ENCODE results near the gene HMGXB4. TPM values are rescaled to one million over a fixed set of nuclear protein-coding genes. Genes with fewer than 3 reads are reported as not detected.

HMGXB4 gene
- total RNA-seq, 4 donors from 2014 or later: 15.0 to 39.3 (median 20.3) TPM

- Histone ChIP-seq H3K36me3 (no peaks in the 10 kb centered on the region), H3K4me1 (no peaks in the 10 kb centered on the region), H3K27ac (no peak overlapping the region), H3K9me3 (no peaks in the 10 kb centered on the region), H3K4me3 (no peak overlapping the region), H3K27me3 (peaks cover 30% of the 10 kb centered on the region)
- WGBS: 86% methylated on average over 4 of the region's 4 CpGs
- no peak for DNase-seq (ENCODE audit: low spot score in 2 of 2)
- TF ChIP-seq POLR2A (IDR thresholded peaks at IDR 0.05) (no peak), EP300 (IDR thresholded peaks at IDR 0.05) (no peak), CTCF (IDR thresholded peaks at IDR 0.05) (no peak), POLR2AphosphoS5 (IDR thresholded peaks at IDR 0.05) (no peak)
These were observed 32.3 kb upstream of the HMGXB4 start for GRCh38 chr22:35225010-35225409.

GRCh38 chr22:35226958-35227647, 30.2 kb upstream of the HMGXB4 start:
- no peak overlapping the region for H3K4me3 ChIP-seq
- no peaks in the 10 kb centered on the region for H3K9me3 ChIP-seq
- H3K36me3 ChIP-seq: no peaks in the 10 kb centered on the region
- 66% methylated on average over 5 of the region's 5 CpGs for WGBS
- no peak for DNase-seq (ENCODE audit: low spot score in 2 of 2)
- no peak overlapping the region for H3K27ac ChIP-seq
- TF ChIP-seq EP300 (IDR thresholded peaks at IDR 0.05): no peak
- TF ChIP-seq POLR2AphosphoS5 (IDR thresholded peaks at IDR 0.05): no peak
- no peak for TF ChIP-seq POLR2A (IDR thresholded peaks at IDR 0.05)
- TF ChIP-seq CTCF (IDR thresholded peaks at IDR 0.05): no peak
- no peaks in the 10 kb centered on the region for H3K4me1 ChIP-seq
- peaks cover 27% of the 10 kb centered on the region for H3K27me3 ChIP-seq

- DNase-seq (ENCODE audit: low spot score in 2 of 2): no peak
- H3K4me3 ChIP-seq: no peak overlapping the region
- WGBS: 74% methylated on average over 7 of the region's 7 CpGs
- H3K27me3 ChIP-seq: peaks cover 25% of the 10 kb centered on the region
- TF ChIP-seq EP300 (IDR thresholded peaks at IDR 0.05) (no peak), POLR2AphosphoS5 (IDR thresholded peaks at IDR 0.05) (no peak), CTCF (IDR thresholded peaks at IDR 0.05) (no peak), POLR2A (IDR thresholded peaks at IDR 0.05) (no peak)
- H3K27ac ChIP-seq: no peak overlapping the region
- H3K4me1 ChIP-seq: no peaks in the 10 kb centered on the region
- H3K36me3 ChIP-seq: no peaks in the 10 kb centered on the region
- H3K9me3 ChIP-seq: no peaks in the 10 kb centered on the region
These were observed 27.4 kb upstream of the HMGXB4 start for GRCh38 chr22:35229865-35230264.

GRCh38 chr22:35230417-35230816, 26.9 kb upstream of the HMGXB4 start:
- DNase-seq (ENCODE audit: low spot score in 2 of 2): no peak
- Histone ChIP-seq H3K27ac (no peak overlapping the region), H3K9me3 (no peaks in the 10 kb centered on the region), H3K36me3 (no peaks in the 10 kb centered on the region), H3K27me3 (peaks cover 24% of the 10 kb centered on the region), H3K4me3 (no peak overlapping the region), H3K4me1 (no peaks in the 10 kb centered on the region)
- TF ChIP-seq POLR2A (IDR thresholded peaks at IDR 0.05) (no peak), POLR2AphosphoS5 (IDR thresholded peaks at IDR 0.05) (no peak), EP300 (IDR thresholded peaks at IDR 0.05) (no peak), CTCF (IDR thresholded peaks at IDR 0.05) (no peak)

- 53% methylated on average over 16 of the region's 16 CpGs for WGBS
- Histone ChIP-seq H3K27me3 (peaks cover 19% of the 10 kb centered on the region), H3K4me1 (no peaks in the 10 kb centered on the region), H3K36me3 (no peaks in the 10 kb centered on the region), H3K9me3 (no peaks in the 10 kb centered on the region), H3K4me3 (no peak overlapping the region), H3K27ac (no peak overlapping the region)
- TF ChIP-seq POLR2AphosphoS5 (IDR thresholded peaks at IDR 0.05) (no peak), EP300 (IDR thresholded peaks at IDR 0.05) (no peak), POLR2A (IDR thresholded peaks at IDR 0.05) (no peak), CTCF (IDR thresholded peaks at IDR 0.05) (no peak)
- no peak for DNase-seq (ENCODE audit: low spot score in 2 of 2)
These were observed 26.3 kb upstream of the HMGXB4 start for GRCh38 chr22:35230839-35231584.

Measured in suprapubic skin (tissue), 4 donors.